Caco-2 (cell line): ENCODE measurements around the gene ZBTB7B. TPM values are rescaled to one million over a fixed set of nuclear protein-coding genes. Genes with fewer than 3 reads are reported as not detected.

ENCODE experiments used
- BruUV-seq: library from RNA; stranded (reverse); fragments of 400-500 nt; replicated peaks from 2 replicates; lab custom pipeline; 2021; lab: Mats Ljungman, UMichigan
- CTCF ChIA-PET: fragments of 300-600 bp; sonication (Branson Sonifier 250); formaldehyde crosslinking; loops from one replicate; lab custom pipeline; 2022; ENCODE audit warnings: antibody characterized with exemption; lab: Charles Lee
- POLR2A ChIA-PET: fragments of 300-600 bp; sonication (Branson Sonifier 250); formaldehyde crosslinking; loops from one replicate; lab custom pipeline; 2022; ENCODE audit warnings: antibody characterized with exemption; lab: Charles Lee
- DNase-seq, 2 experiments: peaks; one replicate each; pipeline versions ENCODE4 v3.0.0 to v3.0.0-alpha.2; 2020 to 2022
- H3K27me3 ChIP-seq: replicated peaks from 2 replicates; pipeline ENCODE4 v1.6.0; 2011; ENCODE audit warnings: low read length; ENCODE audit not compliant: control insufficient read depth, insufficient read depth
- H3K36me3 ChIP-seq: 2 replicates; pipeline ENCODE4 v1.5.1; 2011; ENCODE audit warnings: low read length; ENCODE audit not compliant: control insufficient read depth, insufficient read depth
- H3K4me1 ChIP-seq: fragments of 250-450 bp; sonication (Bioruptor Pico); 2 replicates; pipeline ENCODE4 v1.5.1; 2020; ENCODE audit warnings: mild to moderate bottlenecking
- H3K4me3 ChIP-seq: 2 replicates; pipeline ENCODE4 v1.5.1; 2011; ENCODE audit warnings: low read depth, mild to moderate bottlenecking, control low read depth, low read length
- H3K9me3 ChIP-seq: fragments of 250-450 bp; sonication (Bioruptor Pico); 2 replicates; pipeline ENCODE4 v1.5.1; 2020; ENCODE audit warnings: mild to moderate bottlenecking, moderate library complexity
- H3K27ac Mint-ChIP-seq: one replicate; pipeline ENCODE4 v1.8.0; 2022; ENCODE audit warnings: mixed read lengths; ENCODE audit not compliant: unreplicated experiment
- H3K27me3 Mint-ChIP-seq: one replicate; pipeline ENCODE4 v1.8.0; 2022; ENCODE audit warnings: mixed read lengths; ENCODE audit not compliant: insufficient read depth, unreplicated experiment
- H3K36me3 Mint-ChIP-seq: one replicate; pipeline ENCODE4 v1.8.0; 2022; ENCODE audit warnings: mild to moderate bottlenecking, mixed read lengths; ENCODE audit not compliant: insufficient read depth, unreplicated experiment
- H3K4me1 Mint-ChIP-seq: one replicate; pipeline ENCODE4 v1.8.0; 2022; ENCODE audit warnings: low read depth, mixed read lengths; ENCODE audit not compliant: unreplicated experiment
- H3K4me3 Mint-ChIP-seq: one replicate; pipeline ENCODE4 v1.8.0; 2022; ENCODE audit warnings: mild to moderate bottlenecking, moderate library complexity, mixed read lengths; ENCODE audit not compliant: unreplicated experiment
- H3K9me3 Mint-ChIP-seq: one replicate; pipeline ENCODE4 v1.8.0; 2022; ENCODE audit warnings: mixed read lengths; ENCODE audit not compliant: unreplicated experiment
- intact Hi-C: fragments of 100-400 bp; cut with micrococcal nuclease; formaldehyde crosslinking; loops from one replicate; pipeline ENCODE4 v1.10.0; 2022; ENCODE audit not compliant: unreplicated experiment
- total RNA-seq: library from RNA; stranded (reverse); gene quantifications from 2 replicates; pipeline ENCODE4 v1.2.3, GENCODE V29; 2022
- TF ChIP-seq, protein P1 (sequence below), 2 experiments: fragments of 200-600 bp in 1 of 2; IDR thresholded peaks; 1 replicate in 1 of 2; 2 replicates in 1 of 2; pipeline versions ENCODE4 v1.5.1 to v1.8.0; 2011 to 2022; ENCODE audit warnings: antibody characterized with exemption in 1 of 2, control low read depth in 1 of 2, inconsistent platforms in 1 of 2, low read depth in 1 of 2, low read length in 1 of 2, mild to moderate bottlenecking in 1 of 2, moderate library complexity in 1 of 2; ENCODE audit not compliant: insufficient read depth in 1 of 2, severe bottlenecking in 1 of 2, unreplicated experiment in 1 of 2

ZBTB7B gene
- total RNA-seq, 1 experiment from 2014 or later = 46.8 TPM

DNA sequence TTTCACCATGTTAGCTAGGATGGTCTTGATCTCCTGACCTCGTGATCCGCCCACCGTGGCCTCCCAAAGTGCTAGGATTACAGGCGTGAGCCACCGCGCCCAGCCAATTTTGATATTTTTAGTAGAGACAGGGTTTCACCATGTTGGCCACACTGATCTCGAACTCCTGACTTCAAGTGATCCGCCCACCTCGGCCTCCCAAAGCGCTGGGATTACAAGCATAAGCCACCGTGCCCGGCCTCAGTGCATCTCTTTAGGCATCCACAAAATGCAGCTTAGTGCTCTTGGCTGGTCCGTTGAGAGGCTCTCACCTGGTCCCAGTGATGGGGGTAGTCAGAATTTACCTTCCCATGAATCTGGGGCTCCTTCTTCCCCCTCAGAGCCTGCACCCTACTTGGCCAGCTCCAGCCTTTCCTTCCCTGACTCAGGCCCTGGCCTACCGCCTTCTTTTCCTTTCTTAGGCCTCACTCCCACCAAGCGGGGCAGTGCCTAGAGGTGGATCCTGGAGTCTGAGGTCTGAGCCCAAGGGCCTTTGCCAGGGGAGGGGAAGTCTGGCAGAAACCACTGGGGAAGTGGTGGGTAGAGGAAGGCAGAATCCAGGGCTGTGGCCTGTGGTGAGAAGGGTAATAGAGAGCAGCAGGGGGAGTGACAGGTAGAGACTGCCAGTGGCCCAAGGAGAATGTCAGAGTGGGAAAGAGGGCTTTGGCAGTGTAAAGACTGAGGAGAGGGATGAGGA lies 5.5 kb upstream of the ZBTB7B start:
- CTCF ChIA-PET = interaction anchor here (0.7 to 0.9 kb wide), 2 partner anchors 9 to 25 kb away, joined by 3 read pairs; no protein-coding TSS in a partner anchor
- POLR2A ChIA-PET = interaction anchor here (0.6 to 1.8 kb wide), 2 partner anchors 14 to 54 kb away, joined by 4 to 9 read pairs; partner anchors contain the start of gene FLAD1
- no peaks in the 10 kb centered on the region for H3K27me3 Mint-ChIP-seq

DNA sequence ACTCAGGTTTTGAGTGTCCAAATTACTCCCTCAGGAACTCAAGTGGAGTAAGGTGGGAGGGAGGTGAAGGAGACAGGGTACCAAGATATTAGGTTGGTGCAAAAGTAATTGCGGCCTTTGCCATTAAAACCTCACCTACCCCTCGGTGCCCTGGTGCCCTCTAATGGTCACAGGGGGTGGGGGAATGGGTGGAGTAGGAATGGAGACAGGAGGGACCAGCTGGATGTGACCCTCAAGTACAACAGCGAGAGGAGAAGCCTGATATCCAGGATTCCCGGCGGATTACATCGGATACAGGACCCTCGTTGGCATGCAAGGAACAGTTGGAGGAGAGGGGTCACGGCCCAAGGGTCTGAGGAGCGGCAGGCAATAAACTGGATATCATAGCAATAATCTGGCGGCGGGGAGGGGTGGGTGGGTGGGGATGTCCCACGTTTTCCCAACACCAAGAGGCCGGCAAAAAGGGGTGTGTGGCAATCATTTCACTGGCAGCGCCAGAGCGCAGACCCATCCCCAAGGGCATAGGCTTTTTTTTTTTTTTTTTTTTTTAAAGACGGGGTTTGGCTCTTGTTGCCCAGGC lies 4.3 kb upstream of the ZBTB7B start:
- H3K27me3 Mint-ChIP-seq = no peaks in the 10 kb centered on the region
- ChIA-PET CTCF (interaction anchor here (0.6 to 2.1 kb wide), 13 partner anchors 10 to 1860 kb away, joined by 3 to 43 read pairs (median 8); partner anchors contain the start of genes ADAM15, FLAD1, INSRR and PMVK), POLR2A (interaction anchor here (0.6 to 2.1 kb wide), 4 partner anchors 26 to 136 kb away, joined by 3 to 75 read pairs (median 10); partner anchors contain the start of genes PYGO2 and SHC1)
- Histone ChIP-seq H3K4me3 (peak overlapping the region; percentile 92), H3K36me3 (no peaks in the 10 kb centered on the region), H3K9me3 (no peaks in the 10 kb centered on the region), H3K27me3 (no peaks in the 10 kb centered on the region), H3K4me1 (0 out of 2 replicates have a peak, but pooled peaks cover 11% of the 10 kb centered on the region)
- no TSS peak for BruUV-seq
- TF ChIP-seq, protein P1, sequence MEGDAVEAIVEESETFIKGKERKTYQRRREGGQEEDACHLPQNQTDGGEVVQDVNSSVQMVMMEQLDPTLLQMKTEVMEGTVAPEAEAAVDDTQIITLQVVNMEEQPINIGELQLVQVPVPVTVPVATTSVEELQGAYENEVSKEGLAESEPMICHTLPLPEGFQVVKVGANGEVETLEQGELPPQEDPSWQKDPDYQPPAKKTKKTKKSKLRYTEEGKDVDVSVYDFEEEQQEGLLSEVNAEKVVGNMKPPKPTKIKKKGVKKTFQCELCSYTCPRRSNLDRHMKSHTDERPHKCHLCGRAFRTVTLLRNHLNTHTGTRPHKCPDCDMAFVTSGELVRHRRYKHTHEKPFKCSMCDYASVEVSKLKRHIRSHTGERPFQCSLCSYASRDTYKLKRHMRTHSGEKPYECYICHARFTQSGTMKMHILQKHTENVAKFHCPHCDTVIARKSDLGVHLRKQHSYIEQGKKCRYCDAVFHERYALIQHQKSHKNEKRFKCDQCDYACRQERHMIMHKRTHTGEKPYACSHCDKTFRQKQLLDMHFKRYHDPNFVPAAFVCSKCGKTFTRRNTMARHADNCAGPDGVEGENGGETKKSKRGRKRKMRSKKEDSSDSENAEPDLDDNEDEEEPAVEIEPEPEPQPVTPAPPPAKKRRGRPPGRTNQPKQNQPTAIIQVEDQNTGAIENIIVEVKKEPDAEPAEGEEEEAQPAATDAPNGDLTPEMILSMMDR (IDR thresholded peaks at IDR 0.05; ENCODE audit: insufficient read depth in 1 of 2, low read depth in 1 of 2, low read length in 1 of 2, severe bottlenecking in 1 of 2, unreplicated experiment in 1 of 2) = peak in 1 of 2 experiments; percentile 23
- DNase-seq = no peak
- peak overlapping the region; percentile 96 for H3K27ac Mint-ChIP-seq
- peaks cover 33% of the 10 kb centered on the region for H3K36me3 Mint-ChIP-seq
- H3K4me3 Mint-ChIP-seq = peak overlapping the region; percentile 96
- no peaks in the 10 kb centered on the region for H3K9me3 Mint-ChIP-seq
- intact Hi-C loops = no loop called here
- peaks cover 26% of the 10 kb centered on the region for H3K4me1 Mint-ChIP-seq

More for the DNA sequence above, 5.5 kb upstream of the ZBTB7B start:
- Mint-ChIP-seq H3K9me3 (no peaks in the 10 kb centered on the region), H3K4me1 (peaks cover 26% of the 10 kb centered on the region), H3K36me3 (peaks cover 40% of the 10 kb centered on the region), H3K4me3 (peak overlapping the region; percentile 96), H3K27ac (peak overlapping the region; percentile 62)
- Histone ChIP-seq H3K9me3 (no peaks in the 10 kb centered on the region), H3K4me1 (0 out of 2 replicates have a peak, but pooled peaks cover 11% of the 10 kb centered on the region), H3K27me3 (no peaks in the 10 kb centered on the region), H3K36me3 (peaks cover 1% of the 10 kb centered on the region; the same call in 1 of the 2 replicates), H3K4me3 (no peak overlapping the region)
- TF ChIP-seq, protein P1 (IDR thresholded peaks at IDR 0.05; ENCODE audit: insufficient read depth in 1 of 2, low read depth in 1 of 2, low read length in 1 of 2, severe bottlenecking in 1 of 2, unreplicated experiment in 1 of 2) = no peak
- no TSS peak for BruUV-seq
- intact Hi-C loops = no loop called here
- DNase-seq = no peak
